Thyroid gland (tissue), 4 donors: ENCODE data around the gene ZIC2. TPM values are rescaled to one million over a fixed set of nuclear protein-coding genes. Genes with fewer than 3 reads are reported as not detected.

Experiments used
- DNase-seq, 2 donors: peaks; one replicate each; pipeline ENCODE4 v3.0.0-alpha.2; 2019
- H3K27ac ChIP-seq, 3 donors: fragments of 200-600 bp; sonication (generic); 1 replicate in 2 of 3; 2 replicates in 1 of 3; pipeline ENCODE4 v1.5.1; 2016 to 2019; ENCODE audit warnings: mild to moderate bottlenecking in 1 of 3, moderate library complexity in 1 of 3
- H3K27me3 ChIP-seq: fragments of 200-600 bp; sonication (generic); one replicate; pipeline ENCODE4 v1.5.1; 2019
- H3K36me3 ChIP-seq, 2 donors: fragments of 200-600 bp; sonication (generic); one replicate each; pipeline ENCODE4 v1.5.1; 2016 to 2019
- H3K4me1 ChIP-seq, 2 donors: fragments of 200-600 bp; sonication (generic); one replicate each; pipeline ENCODE4 v1.5.1; 2017 to 2019
- H3K4me3 ChIP-seq, 3 donors: fragments of 200-600 bp; sonication (generic); replicated peaks in 1 of 3; 1 replicate in 2 of 3; 2 replicates in 1 of 3; pipeline ENCODE4 v1.5.1; 2016; ENCODE audit warnings: mild to moderate bottlenecking in 1 of 3
- H3K9me3 ChIP-seq: fragments of 200-600 bp; sonication (generic); one replicate; pipeline ENCODE4 v1.5.1; 2017
- CTCF ChIP-seq, 6 experiments: fragments of 200-600 bp in 3 of 6; fragments of 450-650 bp in 3 of 6; sonication (generic) in 3 of 6; IDR thresholded peaks; one replicate each; pipeline ENCODE4 v1.5.1; 2016 to 2019; ENCODE audit warnings: antibody characterized with exemption in 6 of 6, mild to moderate bottlenecking in 2 of 6, inconsistent platforms in 1 of 6, moderate library complexity in 1 of 6
- POLR2A ChIP-seq, 2 donors: fragments of 450-650 bp; IDR thresholded peaks; one replicate each; pipeline ENCODE4 v1.6.1; 2017; ENCODE audit warnings: antibody characterized with exemption in 2 of 2, mild to moderate bottlenecking in 2 of 2, moderate library complexity in 1 of 2
- WGBS, 2 donors: methylation state at CpG; one replicate each; pipeline ENCODE4 v1.1.5; 2017; 5-methylcytosine and 5-hydroxymethylcytosine counted together
- intact Hi-C: fragments of 100-400 bp; cut with DNase I; formaldehyde crosslinking; loops from one replicate; pipeline ENCODE4 v1.15.1; 2023
- total RNA-seq, 4 donors: library from RNA; depleted of rRNA; stranded (reverse); fragments of >200 nt; gene quantifications; one replicate each; pipeline ENCODE4 v1.2.3, GENCODE V29; 2016

ZIC2 gene
- total RNA-seq, 4 donors from 2014 or later: not detected

DNA sequence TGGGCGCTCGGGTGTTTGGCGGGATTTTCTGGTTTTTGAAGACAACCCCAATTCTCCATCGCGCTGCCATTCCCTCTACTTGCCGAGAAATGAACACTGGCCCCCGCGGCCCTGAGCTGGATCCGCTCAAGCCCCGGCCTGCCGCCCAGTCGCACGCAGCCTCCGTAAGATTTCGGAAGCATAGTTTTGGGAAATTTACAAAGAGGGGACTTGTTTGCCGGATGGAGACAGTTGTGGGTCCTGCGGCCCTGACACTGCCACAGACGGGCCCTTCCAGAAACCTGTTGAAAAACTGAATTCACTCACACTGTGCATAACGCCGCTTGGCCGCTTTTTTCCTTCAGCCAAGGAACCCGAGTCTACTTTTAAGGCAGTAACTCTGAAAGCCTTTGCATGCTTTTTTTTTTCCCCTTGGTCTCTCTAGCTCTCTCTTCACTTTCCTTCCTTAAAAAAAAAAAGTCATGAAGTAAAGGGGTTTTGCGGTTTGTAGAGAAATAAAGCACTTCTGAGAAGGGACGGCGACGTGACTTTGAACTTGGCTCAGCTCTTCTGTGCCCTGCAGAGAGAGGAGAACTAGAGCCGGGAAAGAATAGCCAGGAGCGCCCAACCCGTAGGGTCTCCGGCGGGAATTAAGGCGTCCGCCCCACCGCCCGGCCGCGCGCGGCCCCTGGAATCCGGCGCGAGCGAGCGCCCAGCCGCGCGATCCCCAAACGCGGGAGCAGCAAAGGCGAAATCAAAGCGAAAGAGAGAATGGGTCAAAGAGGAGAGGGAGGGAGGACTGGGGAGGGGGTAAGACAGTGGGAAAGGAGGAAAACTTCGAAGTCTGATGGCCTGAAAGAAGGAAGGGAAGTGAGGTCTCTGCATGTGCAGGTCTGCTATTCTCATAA, 3.4 kb upstream of the ZIC2 start:
- Histone ChIP-seq H3K36me3 (no peaks in the 10 kb centered on the region), H3K27me3 (peaks cover 79% of the 10 kb centered on the region), H3K9me3 (no peaks in the 10 kb centered on the region), H3K4me3 (no peak overlapping the region), H3K27ac (no peak overlapping the region), H3K4me1 (peaks cover 16 to 35% of the 10 kb centered on the region in 2 donors)
- no peak for DNase-seq
- TF ChIP-seq CTCF (IDR thresholded peaks at IDR 0.05): no peak
- TF ChIP-seq POLR2A (IDR thresholded peaks at IDR 0.05): no peak
- intact Hi-C loops: no loop called here
- WGBS, 2 donors: 17 to 23% methylated on average over 52 of the region's 52 CpGs

- intact Hi-C loops: no loop called here
- H3K27ac ChIP-seq: no peak overlapping the region
- H3K36me3 ChIP-seq: no peaks in the 10 kb centered on the region
- no peak for DNase-seq
- peaks cover 79% of the 10 kb centered on the region for H3K27me3 ChIP-seq
- H3K4me3 ChIP-seq: no peak overlapping the region
- no peaks in the 10 kb centered on the region for H3K9me3 ChIP-seq
- H3K4me1 ChIP-seq: peaks cover 16 to 35% of the 10 kb centered on the region in 2 donors
- TF ChIP-seq POLR2A (IDR thresholded peaks at IDR 0.05): no peak
- 7 to 9% methylated on average over 18 of the region's 18 CpGs for WGBS, 2 donors
Measured at GRCh38 chr13:99978799-99979452, 2.7 kb upstream of the ZIC2 start.

GRCh38 chr13:99979453-99980200, 2.0 kb upstream of the ZIC2 start:
- TF ChIP-seq POLR2A (IDR thresholded peaks at IDR 0.05): no peak
- no peak for TF ChIP-seq CTCF (IDR thresholded peaks at IDR 0.05)
- Histone ChIP-seq H3K4me1 (peaks cover 16 to 35% of the 10 kb centered on the region in 2 donors), H3K36me3 (no peaks in the 10 kb centered on the region), H3K27ac (no peak overlapping the region), H3K27me3 (peaks cover 81% of the 10 kb centered on the region), H3K4me3 (peak overlapping the region in 1 of 3 donors; percentile 23), H3K9me3 (no peaks in the 10 kb centered on the region)
- WGBS, 2 donors: 4 to 5% methylated on average over 24 to 36 of the region's 59 CpGs
- DNase-seq: no peak
- intact Hi-C loops: loop anchor here (10.0 kb wide), 1 partner anchor 325 kb away; no protein-coding TSS in a partner anchor

GRCh38 chr13:99980201-99980823, 1.3 kb upstream of the ZIC2 start:
- peaks cover 79% of the 10 kb centered on the region for H3K27me3 ChIP-seq
- H3K27ac ChIP-seq: no peak overlapping the region
- WGBS, 2 donors: 4 to 7% methylated on average over 12 to 38 of the region's 76 CpGs
- no peaks in the 10 kb centered on the region for H3K36me3 ChIP-seq
- DNase-seq: peak; percentile 54 to 59
- H3K9me3 ChIP-seq: no peaks in the 10 kb centered on the region
- H3K4me1 ChIP-seq: peaks cover 16 to 35% of the 10 kb centered on the region in 2 donors
- intact Hi-C loops: loop anchor here (10.0 kb wide), 1 partner anchor 326 kb away; no protein-coding TSS in a partner anchor
- peak overlapping the region in 1 of 3 donors; percentile 23 for H3K4me3 ChIP-seq
- TF ChIP-seq CTCF (IDR thresholded peaks at IDR 0.05) (no peak), POLR2A (IDR thresholded peaks at IDR 0.05) (no peak)
